H1 (cell line): ENCODE results near the gene POLR2H. TPM values are rescaled to one million over a fixed set of nuclear protein-coding genes. Genes with fewer than 3 reads are reported as not detected.

Source experiments
- CTCF ChIA-PET: fragments of 300-600 bp; sonication (Branson Sonifier 250); formaldehyde crosslinking; loops from one replicate; lab custom pipeline; 2021; ENCODE audit not compliant: partially characterized antibody; lab: Charles Lee
- POLR2A ChIA-PET: fragments of 300-600 bp; sonication (Branson Sonifier 250); formaldehyde crosslinking; loops from one replicate; lab custom pipeline; 2021; ENCODE audit warnings: inconsistent platforms; ENCODE audit not compliant: partially characterized antibody; lab: Charles Lee
- DNase-seq, 2 experiments: peaks; one replicate each; pipeline versions ENCODE4 v3.0.0 to v3.0.0-alpha.2; 2010 to 2022; ENCODE audit warnings: low spot score in 2 of 2, low read depth in 1 of 2, mixed read lengths in 1 of 2
- FAIRE-seq: peaks from 2 replicates; lab custom pipeline; 2011; peaks lifted over from hg19 to GRCh38; lab: Jason Lieb, UNC
- H2AFZ ChIP-seq: 2 replicates; pipeline ENCODE4 v1.8.1; 2012; ENCODE audit warnings: low read length, inconsistent platforms
- H2AK5ac ChIP-seq: 2 replicates; pipeline ENCODE4 v1.6.1; 2013; ENCODE audit warnings: low read depth, low read length
- H2BK120ac ChIP-seq: replicated peaks from 2 replicates; pipeline ENCODE3; 2013; ENCODE audit warnings: low read depth, low read length, inconsistent platforms
- H2BK12ac ChIP-seq: 2 replicates; pipeline ENCODE4 v1.6.1; 2013; ENCODE audit warnings: low read depth, low read length
- H2BK15ac ChIP-seq: 2 replicates; pipeline ENCODE4 v1.6.1; 2013; ENCODE audit warnings: low read length
- H2BK20ac ChIP-seq: 2 replicates; pipeline ENCODE4 v1.6.1; 2013; ENCODE audit warnings: low read length
- H2BK5ac ChIP-seq: 2 replicates; pipeline ENCODE4 v1.6.1; 2013; ENCODE audit warnings: low read depth, low read length
- H3K14ac ChIP-seq: 2 replicates; pipeline ENCODE4 v1.6.1; 2013; ENCODE audit warnings: inconsistent platforms; ENCODE audit not compliant: insufficient read length
- H3K18ac ChIP-seq: 2 replicates; pipeline ENCODE4 v1.6.1; 2013; ENCODE audit warnings: low read length; ENCODE audit errors: extremely low read depth
- H3K23ac ChIP-seq: 2 replicates; pipeline ENCODE4 v1.6.1; 2013; ENCODE audit warnings: inconsistent platforms; ENCODE audit not compliant: insufficient read length
- H3K23me2 ChIP-seq: 2 replicates; pipeline ENCODE4 v1.6.1; 2013; ENCODE audit warnings: low read depth, low read length
- H3K27ac ChIP-seq: 2 replicates; pipeline ENCODE4 v1.6.1; 2011; ENCODE audit warnings: low read depth, low read length, inconsistent platforms
- H3K27me3 ChIP-seq, 4 experiments: replicated peaks in 1 of 4; 1 replicate in 1 of 4; 2 replicates in 3 of 4; pipeline versions ENCODE4 v1.6.1 to v1.8.1; 2011 to 2013; ENCODE audit warnings: low read length in 3 of 4, mild to moderate bottlenecking in 3 of 4, inconsistent platforms in 2 of 4, mixed read lengths in 2 of 4, moderate library complexity in 1 of 4; ENCODE audit not compliant: control insufficient read depth in 3 of 4, insufficient read depth in 3 of 4; ENCODE audit errors: extremely low read depth in 1 of 4
- H3K36me3 ChIP-seq, 4 experiments: 2 replicates each; pipeline versions ENCODE4 v1.6.1 to v1.8.1; 2011 to 2013; ENCODE audit warnings: mild to moderate bottlenecking in 4 of 4, low read length in 3 of 4, moderate library complexity in 2 of 4, control low read depth in 1 of 4, inconsistent platforms in 1 of 4; ENCODE audit not compliant: insufficient read depth in 4 of 4, control insufficient read depth in 2 of 4
- H3K4ac ChIP-seq: replicated peaks from 2 replicates; pipeline ENCODE3; 2013; ENCODE audit warnings: low read length, low read depth, mixed read lengths, inconsistent platforms; ENCODE audit not compliant: insufficient read length
- H3K4me1 ChIP-seq, 4 experiments: replicated peaks in 1 of 4; 1 replicate in 1 of 4; 2 replicates in 3 of 4; pipeline versions ENCODE4 v1.6.1 to v1.8.1; 2011 to 2013; ENCODE audit warnings: low read length in 3 of 4, inconsistent platforms in 2 of 4, mixed read lengths in 1 of 4; ENCODE audit not compliant: insufficient read depth in 4 of 4, control insufficient read depth in 3 of 4
- H3K4me2 ChIP-seq, 2 experiments: 2 replicates each; pipeline versions ENCODE4 v1.6.1 to v1.8.1; 2011 to 2013; ENCODE audit warnings: low read depth in 2 of 2, low read length in 2 of 2, control low read depth in 1 of 2, inconsistent platforms in 1 of 2, mild to moderate bottlenecking in 1 of 2; ENCODE audit not compliant: insufficient read depth in 1 of 2
- H3K4me3 ChIP-seq, 4 experiments: fragments of 200-600, 300-600 bp in 1 of 4; sonication (generic), shearing (Covaris generic), sonication (Bioruptor Twin) in 1 of 4; 2 replicates each; pipeline versions ENCODE4 v1.5.1 to v1.8.1; 2011 to 2016; ENCODE audit warnings: low read length in 4 of 4, low read depth in 3 of 4, control low read depth in 2 of 4, inconsistent platforms in 2 of 4, mild to moderate bottlenecking in 2 of 4, mixed read lengths in 1 of 4, moderate library complexity in 1 of 4; ENCODE audit not compliant: insufficient read depth in 2 of 4; ENCODE audit errors: extremely low read depth in 1 of 4
- H3K56ac ChIP-seq: replicated peaks from 2 replicates; pipeline ENCODE3; 2013; ENCODE audit warnings: low read depth, mild to moderate bottlenecking, mixed read lengths, low read length, inconsistent platforms; ENCODE audit not compliant: insufficient read length
- H3K79me1 ChIP-seq: 2 replicates; pipeline ENCODE4 v1.6.1; 2013; ENCODE audit warnings: low read depth, low read length, control low read depth
- H3K79me2 ChIP-seq, 2 experiments: 2 replicates each; pipeline versions ENCODE4 v1.6.1 to v1.8.1; 2012 to 2013; ENCODE audit warnings: low read length in 2 of 2, mild to moderate bottlenecking in 2 of 2, inconsistent platforms in 1 of 2; ENCODE audit not compliant: insufficient read depth in 2 of 2, control insufficient read depth in 1 of 2
- H3K9ac ChIP-seq, 4 experiments: replicated peaks in 1 of 4; 1 replicate in 1 of 4; 2 replicates in 3 of 4; pipeline versions ENCODE4 v1.6.1 to v1.8.1; 2011 to 2013; ENCODE audit warnings: low read depth in 3 of 4, low read length in 3 of 4, control low read depth in 2 of 4, mild to moderate bottlenecking in 2 of 4, moderate library complexity in 2 of 4, inconsistent platforms in 1 of 4; ENCODE audit errors: extremely low read depth in 1 of 4
- H3K9me3 ChIP-seq, 2 experiments: 2 replicates each; pipeline versions ENCODE4 v1.6.1 to v1.8.1; 2012 to 2013; ENCODE audit warnings: mild to moderate bottlenecking in 2 of 2, moderate library complexity in 2 of 2, control low read depth in 1 of 2, inconsistent platforms in 1 of 2, low read depth in 1 of 2, low read length in 1 of 2, mixed read lengths in 1 of 2; ENCODE audit not compliant: insufficient read depth in 2 of 2
- H4K20me1 ChIP-seq, 2 experiments: replicated peaks in 1 of 2; 2 replicates each; pipeline versions ENCODE3 to v1.8.1; 2011 to 2013; ENCODE audit warnings: inconsistent platforms in 2 of 2, low read length in 2 of 2, mild to moderate bottlenecking in 1 of 2; ENCODE audit not compliant: insufficient read depth in 2 of 2, control insufficient read depth in 1 of 2
- H4K5ac ChIP-seq: 2 replicates; pipeline ENCODE4 v1.6.1; 2013; ENCODE audit warnings: low read length, low read depth, mixed read lengths, inconsistent platforms; ENCODE audit not compliant: insufficient read length
- H4K8ac ChIP-seq: 2 replicates; pipeline ENCODE4 v1.8.0; 2013; ENCODE audit warnings: mild to moderate bottlenecking, moderate library complexity, low read length, inconsistent platforms; ENCODE audit not compliant: insufficient read depth; ENCODE audit errors: extremely low read depth
- H4K91ac ChIP-seq: replicated peaks from 2 replicates; pipeline ENCODE3; 2013; ENCODE audit warnings: low read length, mixed read lengths, inconsistent platforms; ENCODE audit not compliant: insufficient read length
- EGR1 ChIP-seq: IDR thresholded peaks from 2 replicates; pipeline ENCODE4 v1.6.1; 2011; ENCODE audit warnings: low read depth, low read length, borderline replicate concordance
- TEAD4 ChIP-seq: IDR thresholded peaks from 2 replicates; pipeline ENCODE4 v1.6.1; 2012; ENCODE audit warnings: low read depth, low read length, inconsistent platforms, mixed read lengths
- WGBS, 2 experiments: shearing (Covaris generic) in 1 of 2; methylation state at CpG; one replicate each; pipeline versions ENCODE4 v1.1.6 to v1.1.7; 2013 to 2015; ENCODE audit warnings: low lambda C conversion rate in 2 of 2, mixed read lengths in 2 of 2, inconsistent platforms in 1 of 2, low coverage in 1 of 2, missing lambda C conversion rate in 1 of 2; ENCODE audit not compliant: insufficient replicate concordance in 2 of 2, insufficient coverage in 1 of 2, insufficient read length in 1 of 2; ENCODE audit errors: extremely low coverage in 1 of 2, missing lambda C conversion rate in 1 of 2; 5-methylcytosine and 5-hydroxymethylcytosine counted together
- polyA plus RNA-seq, 7 experiments: library from polyadenylated mRNA; depleted of rRNA in 3 of 7; stranded (reverse) in 5 of 7; unstranded in 2 of 7; fragments of >200 nt in 5 of 7; fragments of 200-250 nt in 2 of 7; gene quantifications; 1 replicate in 5 of 7; 2 replicates in 1 of 7; 4 replicates in 1 of 7; pipeline versions ENCODE4 v1.2.1 to v1.2.3, GENCODE V29; 2011 to 2013; ENCODE audit warnings: missing spikeins in 2 of 7, mixed read lengths in 2 of 7
- total RNA-seq: library from RNA; stranded (reverse); fragmentation: NEBNext Ultra II Directional; extraction: Animal tissue kit (Norgen Biotek cat#: 25700); gene quantifications from 2 replicates; pipeline ENCODE4 v1.2.1, GENCODE V29; 2021

Gene POLR2H
- total and polyA plus RNA-seq, 2 of the 8 experiments (the other 6 are each of a cell fraction or from before 2014, with no cell fraction given), result 113 to 335 TPM

GRCh38 chr3:184375747-184376461 lies 14.4 kb downstream of the POLR2H start:
- 76% methylated on average over 12 of the region's 12 CpGs; no CpG with 5 or more reads in 1 of the 2 experiments for WGBS, 2 experiments
- Histone ChIP-seq H2BK120ac (no peak overlapping the region), H3K23me2 (peaks cover 8% of the 10 kb centered on the region; the same call in 1 of the 2 replicates), H3K27me3 (peaks cover 12 to 25% (median 23%) of the 10 kb centered on the region in 4 experiments), H3K9me3 (no peaks in the 10 kb centered on the region), H3K23ac (no peak overlapping the region), H3K4ac (no peak overlapping the region), H2BK5ac (no peak overlapping the region), H3K36me3 (no peaks in the 10 kb centered on the region), H4K8ac (peak overlapping the region; percentile 42; the same call in 1 of the 2 replicates), H3K27ac (no peak overlapping the region), H3K9ac (no peak overlapping the region), H3K79me2 (no peaks in the 10 kb centered on the region), H4K91ac (no peak overlapping the region), H3K4me3 (no peak overlapping the region), H3K18ac (0 out of 2 replicates have a peak overlapping the region, but pooled peaks have one; percentile 41), H3K56ac (no peak overlapping the region), H3K14ac (no peak overlapping the region), H2AFZ (no peak overlapping the region), H2BK12ac (0 out of 2 replicates have a peak overlapping the region, but pooled peaks have one; percentile 80), H2AK5ac (no peak overlapping the region; the same call in 1 of the 2 replicates), H3K4me1 (peaks cover 4 to 34% (median 24%) of the 10 kb centered on the region in 4 experiments), H4K20me1 (peaks cover under 1 to 3% of the 10 kb centered on the region in 2 experiments), H4K5ac (no peak overlapping the region), H2BK20ac (no peak overlapping the region), H3K79me1 (no peaks in the 10 kb centered on the region), H3K4me2 (no peak overlapping the region), H2BK15ac (no peak overlapping the region)
- ChIA-PET CTCF (interaction anchor here (0.7 to 11.5 kb wide), 12 partner anchors 8 to 163 kb away, joined by 3 to 223 read pairs (median 6); partner anchors contain the start of gene CHRD), POLR2A (interaction anchor here (1.1 to 1.6 kb wide), 3 partner anchors 14 to 166 kb away, joined by 3 to 4 read pairs (median 3); partner anchors contain the start of genes CLCN2 and POLR2H)
- TF ChIP-seq TEAD4 (peak; percentile 84), EGR1 (no peak)
- FAIRE-seq, result no peak
- no peak for DNase-seq
